Caco-2 (cell line): Measurements from ENCODE around the gene TMEM229B. TPM values are rescaled to one million over a fixed set of nuclear protein-coding genes. Genes with fewer than 3 reads are reported as not detected.

ENCODE experiments used
- BruUV-seq: library from RNA; stranded (reverse); fragments of 400-500 nt; replicated peaks from 2 replicates; lab custom pipeline; 2021; lab: Mats Ljungman, UMichigan
- CTCF ChIA-PET: fragments of 300-600 bp; sonication (Branson Sonifier 250); formaldehyde crosslinking; loops from one replicate; lab custom pipeline; 2022; ENCODE audit warnings: antibody characterized with exemption; lab: Charles Lee
- POLR2A ChIA-PET: fragments of 300-600 bp; sonication (Branson Sonifier 250); formaldehyde crosslinking; loops from one replicate; lab custom pipeline; 2022; ENCODE audit warnings: antibody characterized with exemption; lab: Charles Lee
- DNase-seq, 2 experiments: peaks; one replicate each; pipeline versions ENCODE4 v3.0.0 to v3.0.0-alpha.2; 2020 to 2022
- H3K27me3 ChIP-seq: replicated peaks from 2 replicates; pipeline ENCODE4 v1.6.0; 2011; ENCODE audit warnings: low read length; ENCODE audit not compliant: control insufficient read depth, insufficient read depth
- H3K36me3 ChIP-seq: 2 replicates; pipeline ENCODE4 v1.5.1; 2011; ENCODE audit warnings: low read length; ENCODE audit not compliant: control insufficient read depth, insufficient read depth
- H3K4me1 ChIP-seq: fragments of 250-450 bp; sonication (Bioruptor Pico); 2 replicates; pipeline ENCODE4 v1.5.1; 2020; ENCODE audit warnings: mild to moderate bottlenecking
- H3K4me3 ChIP-seq: 2 replicates; pipeline ENCODE4 v1.5.1; 2011; ENCODE audit warnings: low read depth, mild to moderate bottlenecking, control low read depth, low read length
- H3K9me3 ChIP-seq: fragments of 250-450 bp; sonication (Bioruptor Pico); 2 replicates; pipeline ENCODE4 v1.5.1; 2020; ENCODE audit warnings: mild to moderate bottlenecking, moderate library complexity
- H3K27ac Mint-ChIP-seq: one replicate; pipeline ENCODE4 v1.8.0; 2022; ENCODE audit warnings: mixed read lengths; ENCODE audit not compliant: unreplicated experiment
- H3K27me3 Mint-ChIP-seq: one replicate; pipeline ENCODE4 v1.8.0; 2022; ENCODE audit warnings: mixed read lengths; ENCODE audit not compliant: insufficient read depth, unreplicated experiment
- H3K36me3 Mint-ChIP-seq: one replicate; pipeline ENCODE4 v1.8.0; 2022; ENCODE audit warnings: mild to moderate bottlenecking, mixed read lengths; ENCODE audit not compliant: insufficient read depth, unreplicated experiment
- H3K4me1 Mint-ChIP-seq: one replicate; pipeline ENCODE4 v1.8.0; 2022; ENCODE audit warnings: low read depth, mixed read lengths; ENCODE audit not compliant: unreplicated experiment
- H3K4me3 Mint-ChIP-seq: one replicate; pipeline ENCODE4 v1.8.0; 2022; ENCODE audit warnings: mild to moderate bottlenecking, moderate library complexity, mixed read lengths; ENCODE audit not compliant: unreplicated experiment
- H3K9me3 Mint-ChIP-seq: one replicate; pipeline ENCODE4 v1.8.0; 2022; ENCODE audit warnings: mixed read lengths; ENCODE audit not compliant: unreplicated experiment
- intact Hi-C: fragments of 100-400 bp; cut with micrococcal nuclease; formaldehyde crosslinking; loops from one replicate; pipeline ENCODE4 v1.10.0; 2022; ENCODE audit not compliant: unreplicated experiment
- total RNA-seq: library from RNA; stranded (reverse); gene quantifications from 2 replicates; pipeline ENCODE4 v1.2.3, GENCODE V29; 2022
- TF ChIP-seq, protein P1 (sequence below), 2 experiments: fragments of 200-600 bp in 1 of 2; IDR thresholded peaks; 1 replicate in 1 of 2; 2 replicates in 1 of 2; pipeline versions ENCODE4 v1.5.1 to v1.8.0; 2011 to 2022; ENCODE audit warnings: antibody characterized with exemption in 1 of 2, control low read depth in 1 of 2, inconsistent platforms in 1 of 2, low read depth in 1 of 2, low read length in 1 of 2, mild to moderate bottlenecking in 1 of 2, moderate library complexity in 1 of 2; ENCODE audit not compliant: insufficient read depth in 1 of 2, severe bottlenecking in 1 of 2, unreplicated experiment in 1 of 2

The TMEM229B gene
- total RNA-seq, 1 experiment from 2014 or later: not detected

DNA sequence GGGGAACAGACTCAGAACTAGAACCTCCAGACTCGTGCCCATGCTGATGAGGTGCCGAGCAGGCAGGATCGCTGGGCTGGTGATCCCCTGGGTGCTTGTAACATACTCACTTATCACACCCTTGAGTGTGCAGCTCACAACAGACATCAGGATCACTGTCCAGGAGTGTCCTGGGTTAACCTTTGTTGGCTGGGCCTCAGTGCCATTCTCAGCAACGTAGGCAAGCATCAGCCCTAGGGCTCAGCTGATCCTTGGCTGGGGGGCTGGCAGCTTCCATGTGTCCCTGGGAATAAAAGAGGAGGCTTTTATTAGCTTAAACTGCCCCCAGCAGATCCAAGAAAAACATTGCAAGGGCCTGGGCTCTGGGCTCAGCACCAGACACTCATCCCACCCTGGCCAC is 1.6 kb downstream of the TMEM229B start:
- H3K9me3 Mint-ChIP-seq: no peaks in the 10 kb centered on the region
- no peaks in the 10 kb centered on the region for H3K9me3 ChIP-seq
- H3K36me3 ChIP-seq: no peaks in the 10 kb centered on the region
- H3K27me3 Mint-ChIP-seq: no peaks in the 10 kb centered on the region
- no peaks in the 10 kb centered on the region for H3K4me1 ChIP-seq
- H3K4me3 ChIP-seq: no peak overlapping the region
- DNase-seq: no peak
- ChIA-PET CTCF (no interaction called here), POLR2A (no interaction called here)
- H3K4me3 Mint-ChIP-seq: no peak overlapping the region
- no peak overlapping the region for H3K27ac Mint-ChIP-seq
- intact Hi-C loops: no loop called here
- H3K36me3 Mint-ChIP-seq: no peaks in the 10 kb centered on the region
- TF ChIP-seq, protein P1, sequence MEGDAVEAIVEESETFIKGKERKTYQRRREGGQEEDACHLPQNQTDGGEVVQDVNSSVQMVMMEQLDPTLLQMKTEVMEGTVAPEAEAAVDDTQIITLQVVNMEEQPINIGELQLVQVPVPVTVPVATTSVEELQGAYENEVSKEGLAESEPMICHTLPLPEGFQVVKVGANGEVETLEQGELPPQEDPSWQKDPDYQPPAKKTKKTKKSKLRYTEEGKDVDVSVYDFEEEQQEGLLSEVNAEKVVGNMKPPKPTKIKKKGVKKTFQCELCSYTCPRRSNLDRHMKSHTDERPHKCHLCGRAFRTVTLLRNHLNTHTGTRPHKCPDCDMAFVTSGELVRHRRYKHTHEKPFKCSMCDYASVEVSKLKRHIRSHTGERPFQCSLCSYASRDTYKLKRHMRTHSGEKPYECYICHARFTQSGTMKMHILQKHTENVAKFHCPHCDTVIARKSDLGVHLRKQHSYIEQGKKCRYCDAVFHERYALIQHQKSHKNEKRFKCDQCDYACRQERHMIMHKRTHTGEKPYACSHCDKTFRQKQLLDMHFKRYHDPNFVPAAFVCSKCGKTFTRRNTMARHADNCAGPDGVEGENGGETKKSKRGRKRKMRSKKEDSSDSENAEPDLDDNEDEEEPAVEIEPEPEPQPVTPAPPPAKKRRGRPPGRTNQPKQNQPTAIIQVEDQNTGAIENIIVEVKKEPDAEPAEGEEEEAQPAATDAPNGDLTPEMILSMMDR (IDR thresholded peaks at IDR 0.05; ENCODE audit: insufficient read depth in 1 of 2, low read depth in 1 of 2, low read length in 1 of 2, severe bottlenecking in 1 of 2, unreplicated experiment in 1 of 2): no peak
- H3K4me1 Mint-ChIP-seq: no peaks in the 10 kb centered on the region
- no TSS peak for BruUV-seq
- no peaks in the 10 kb centered on the region for H3K27me3 ChIP-seq

DNA sequence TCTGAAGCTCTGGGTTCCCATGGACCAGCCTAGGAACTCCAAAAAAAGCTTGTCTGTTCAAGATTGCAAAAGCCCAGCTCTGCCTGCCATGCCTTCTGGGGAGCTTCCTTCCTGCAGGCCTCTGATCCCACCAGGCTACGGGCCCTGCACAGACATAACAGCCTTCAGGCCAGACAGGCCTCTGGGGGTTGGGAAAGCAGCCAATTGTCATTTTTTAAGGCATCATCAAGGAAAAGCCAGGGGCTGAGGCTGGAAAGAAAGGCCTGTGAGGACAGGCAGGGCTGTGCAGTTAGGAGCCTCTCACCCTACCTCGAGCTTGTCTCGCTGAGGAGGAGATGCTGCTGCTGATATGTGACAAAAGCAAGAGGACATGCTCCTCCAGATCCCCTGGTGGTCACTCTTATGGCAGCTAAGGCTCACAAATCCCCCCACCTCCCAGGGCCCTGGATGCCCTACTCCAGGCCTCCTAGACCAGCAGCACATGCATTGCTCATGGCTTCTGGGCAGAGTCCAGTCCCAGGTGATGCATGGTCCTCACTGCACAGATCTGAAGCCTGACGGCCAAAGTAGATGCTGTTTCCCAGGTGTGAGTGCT is 2.9 kb downstream of the TMEM229B start:
- CTCF ChIA-PET: interaction anchor here (0.6 kb wide), 1 partner anchor 58 kb away, joined by 3 read pairs; no protein-coding TSS in a partner anchor

DNA sequence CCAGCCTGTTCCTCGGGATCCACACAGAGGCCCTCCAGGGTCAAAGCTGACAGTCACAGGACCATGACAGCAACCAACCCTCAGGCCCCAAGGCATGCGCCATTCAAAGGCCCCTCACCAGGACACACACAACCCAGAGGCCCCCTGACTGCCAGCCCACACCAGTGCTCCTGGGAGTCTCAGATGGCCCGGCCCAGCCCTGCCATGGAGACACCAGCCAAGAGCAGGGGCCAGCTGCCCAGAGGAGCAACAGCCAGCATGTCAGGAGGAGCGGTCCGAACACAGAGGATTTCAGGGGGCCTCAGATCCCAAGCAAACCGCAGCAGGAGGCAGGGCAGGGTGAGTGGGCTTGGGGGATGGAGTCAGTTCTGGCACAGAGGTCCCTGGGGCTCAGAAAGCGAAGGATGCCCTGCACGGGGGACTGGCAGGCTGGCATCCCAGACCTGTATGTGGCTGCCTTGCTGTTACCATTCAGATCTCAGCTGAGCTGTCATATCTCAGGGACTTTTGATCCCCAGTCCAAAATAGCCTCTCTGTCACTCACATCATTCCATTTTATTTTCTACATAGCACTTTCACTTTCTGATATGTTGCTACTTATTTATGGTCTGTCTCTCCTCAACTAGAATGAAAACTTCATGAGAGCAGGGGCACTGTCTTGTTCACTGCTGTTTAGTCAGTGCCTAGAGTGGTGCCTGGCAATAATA is 4.8 kb downstream of the TMEM229B start:
- Mint-ChIP-seq H3K36me3 (no peaks in the 10 kb centered on the region), H3K27me3 (no peaks in the 10 kb centered on the region), H3K4me3 (no peak overlapping the region), H3K27ac (no peak overlapping the region), H3K4me1 (no peaks in the 10 kb centered on the region), H3K9me3 (no peaks in the 10 kb centered on the region)
- Histone ChIP-seq H3K27me3 (no peaks in the 10 kb centered on the region), H3K4me1 (no peaks in the 10 kb centered on the region), H3K9me3 (no peaks in the 10 kb centered on the region), H3K36me3 (no peaks in the 10 kb centered on the region), H3K4me3 (no peak overlapping the region)
- TF ChIP-seq, protein P1 (IDR thresholded peaks at IDR 0.05; ENCODE audit: insufficient read depth in 1 of 2, low read depth in 1 of 2, low read length in 1 of 2, severe bottlenecking in 1 of 2, unreplicated experiment in 1 of 2): no peak
- BruUV-seq: no TSS peak
- POLR2A ChIA-PET: no interaction called here
- DNase-seq: no peak
- intact Hi-C loops: no loop called here
- CTCF ChIA-PET: no interaction called here

More for the DNA sequence above, 2.9 kb downstream of the TMEM229B start:
- Mint-ChIP-seq H3K27ac (no peak overlapping the region), H3K36me3 (no peaks in the 10 kb centered on the region), H3K4me3 (no peak overlapping the region), H3K4me1 (no peaks in the 10 kb centered on the region), H3K27me3 (no peaks in the 10 kb centered on the region), H3K9me3 (no peaks in the 10 kb centered on the region)
- intact Hi-C loops: no loop called here
- POLR2A ChIA-PET: no interaction called here
- Histone ChIP-seq H3K27me3 (no peaks in the 10 kb centered on the region), H3K4me3 (no peak overlapping the region), H3K36me3 (no peaks in the 10 kb centered on the region), H3K4me1 (no peaks in the 10 kb centered on the region), H3K9me3 (no peaks in the 10 kb centered on the region)
- TF ChIP-seq, protein P1 (IDR thresholded peaks at IDR 0.05; ENCODE audit: insufficient read depth in 1 of 2, low read depth in 1 of 2, low read length in 1 of 2, severe bottlenecking in 1 of 2, unreplicated experiment in 1 of 2): peak in 1 of 2 experiments; percentile 11
- no peak for DNase-seq
- BruUV-seq: no TSS peak
